Astrocyte (in vitro differentiated cells and primary cell): ENCODE results near the gene IGLON5. TPM values are rescaled to one million over a fixed set of nuclear protein-coding genes. Genes with fewer than 3 reads are reported as not detected.

Experiments used
- DNase-seq: peaks from one replicate; pipeline ENCODE4 v3.0.0-alpha.2; 2010; ENCODE audit warnings: low read depth
- FAIRE-seq: peaks from 2 replicates; lab custom pipeline; 2011; peaks lifted over from hg19 to GRCh38; lab: Jason Lieb, UNC
- H2AFZ ChIP-seq: 2 replicates; pipeline ENCODE4 v1.6.0; 2012; ENCODE audit warnings: low read depth, low read length, inconsistent platforms
- H3K27ac ChIP-seq: 2 replicates; pipeline ENCODE4 v1.5.1; 2011; ENCODE audit warnings: low read depth, low read length, inconsistent platforms
- H3K27me3 ChIP-seq: 2 replicates; pipeline ENCODE4 v1.6.0; 2011; ENCODE audit warnings: low read length, inconsistent platforms; ENCODE audit not compliant: insufficient read depth
- H3K36me3 ChIP-seq: 2 replicates; pipeline ENCODE4 v1.5.1; 2011; ENCODE audit warnings: low read length, inconsistent platforms; ENCODE audit not compliant: insufficient read depth
- H3K4me1 ChIP-seq: 2 replicates; pipeline ENCODE4 v1.5.1; 2011; ENCODE audit warnings: low read length, inconsistent platforms; ENCODE audit not compliant: insufficient read depth
- H3K4me2 ChIP-seq: 2 replicates; pipeline ENCODE4 v1.6.0; 2012; ENCODE audit warnings: low read length, inconsistent platforms
- H3K4me3 ChIP-seq: 2 replicates; pipeline ENCODE4 v1.5.1; 2011; ENCODE audit warnings: low read depth, mild to moderate bottlenecking, low read length, inconsistent platforms; ENCODE audit not compliant: insufficient read depth
- H3K79me2 ChIP-seq: 2 replicates; pipeline ENCODE4 v1.6.0; 2012; ENCODE audit warnings: mild to moderate bottlenecking, low read length, inconsistent platforms; ENCODE audit not compliant: insufficient read depth
- H3K9ac ChIP-seq: 2 replicates; pipeline ENCODE4 v1.6.0; 2012; ENCODE audit warnings: mild to moderate bottlenecking, low read length, inconsistent platforms
- H3K9me3 ChIP-seq: 2 replicates; pipeline ENCODE4 v1.5.1; 2012; ENCODE audit warnings: low read depth, mild to moderate bottlenecking, low read length, inconsistent platforms; ENCODE audit not compliant: insufficient read depth
- H4K20me1 ChIP-seq: 2 replicates; pipeline ENCODE4 v1.6.0; 2012; ENCODE audit warnings: low read length, inconsistent platforms; ENCODE audit not compliant: insufficient read depth
- H3K27ac Mint-ChIP-seq: one replicate; pipeline ENCODE4 v1.8.0; 2021; ENCODE audit warnings: mild to moderate bottlenecking, mixed read lengths; ENCODE audit not compliant: unreplicated experiment
- H3K27me3 Mint-ChIP-seq: one replicate; pipeline ENCODE4 v1.8.0; 2021; ENCODE audit warnings: low read depth, mixed read lengths; ENCODE audit not compliant: unreplicated experiment
- H3K36me3 Mint-ChIP-seq: one replicate; pipeline ENCODE4 v1.8.0; 2021; ENCODE audit warnings: low read depth, mixed read lengths; ENCODE audit not compliant: unreplicated experiment
- H3K4me1 Mint-ChIP-seq: one replicate; pipeline ENCODE4 v1.8.0; 2021; ENCODE audit warnings: low read depth, mixed read lengths; ENCODE audit not compliant: unreplicated experiment
- H3K4me3 Mint-ChIP-seq: one replicate; pipeline ENCODE4 v1.8.0; 2021; ENCODE audit warnings: mild to moderate bottlenecking, moderate library complexity, mixed read lengths; ENCODE audit not compliant: unreplicated experiment
- H3K9me3 Mint-ChIP-seq: one replicate; pipeline ENCODE4 v1.8.0; 2021; ENCODE audit warnings: mild to moderate bottlenecking, mixed read lengths; ENCODE audit not compliant: unreplicated experiment
- EZH2 ChIP-seq: IDR thresholded peaks from 2 replicates; pipeline ENCODE4 v1.6.1; 2012; ENCODE audit warnings: mild to moderate bottlenecking, low read length, inconsistent platforms; ENCODE audit not compliant: insufficient read depth
- total RNA-seq: library from RNA; stranded (reverse); gene quantifications from 2 replicates; pipeline ENCODE4 v1.2.1, GENCODE V29; 2021
- TF ChIP-seq, protein P1 (sequence below): IDR thresholded peaks from 2 replicates; pipeline ENCODE4 v1.5.1; 2011; ENCODE audit warnings: low read depth, mild to moderate bottlenecking, inconsistent platforms, low read length, moderate library complexity; ENCODE audit not compliant: insufficient read depth

Gene IGLON5
- total RNA-seq, 1 donor from 2014 or later, result 5.4 TPM

DNA sequence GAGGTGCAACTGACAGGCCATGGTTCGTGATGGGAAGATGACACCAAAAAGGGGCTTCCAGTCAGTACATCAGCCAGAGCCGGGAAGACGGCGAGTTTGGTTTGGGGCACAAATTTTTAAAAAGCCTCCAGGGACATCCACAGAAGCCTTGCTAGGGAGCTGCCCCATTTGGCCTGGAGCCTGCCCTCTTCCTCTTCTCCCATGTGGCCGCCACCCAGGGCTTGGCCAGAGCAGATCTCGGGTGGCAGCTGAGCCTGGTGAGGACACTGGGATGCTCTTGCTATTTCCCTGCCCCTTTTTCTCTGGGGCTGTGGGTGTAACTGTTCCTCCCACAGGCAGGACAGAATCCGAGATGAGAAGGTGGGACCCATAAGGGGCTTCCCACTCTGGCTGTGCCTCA is 46.5 kb downstream of the IGLON5 start:
- no peak overlapping the region for H2AFZ ChIP-seq
- peaks cover 23% of the 10 kb centered on the region for H3K4me1 ChIP-seq
- H4K20me1 ChIP-seq, result peaks cover 9% of the 10 kb centered on the region
- H3K4me3 Mint-ChIP-seq, result no peak overlapping the region
- no peaks in the 10 kb centered on the region for H3K9me3 ChIP-seq
- H3K27me3 ChIP-seq, result no peaks in the 10 kb centered on the region
- no peaks in the 10 kb centered on the region for H3K9me3 Mint-ChIP-seq
- peaks cover 16% of the 10 kb centered on the region for H3K4me1 Mint-ChIP-seq
- no peak overlapping the region for H3K9ac ChIP-seq
- no peak overlapping the region for H3K27ac ChIP-seq
- peaks cover 6% of the 10 kb centered on the region for H3K36me3 Mint-ChIP-seq
- H3K4me3 ChIP-seq, result no peak overlapping the region
- no peak overlapping the region for H3K4me2 ChIP-seq
- TF ChIP-seq EZH2, result no peak
- TF ChIP-seq, protein P1, sequence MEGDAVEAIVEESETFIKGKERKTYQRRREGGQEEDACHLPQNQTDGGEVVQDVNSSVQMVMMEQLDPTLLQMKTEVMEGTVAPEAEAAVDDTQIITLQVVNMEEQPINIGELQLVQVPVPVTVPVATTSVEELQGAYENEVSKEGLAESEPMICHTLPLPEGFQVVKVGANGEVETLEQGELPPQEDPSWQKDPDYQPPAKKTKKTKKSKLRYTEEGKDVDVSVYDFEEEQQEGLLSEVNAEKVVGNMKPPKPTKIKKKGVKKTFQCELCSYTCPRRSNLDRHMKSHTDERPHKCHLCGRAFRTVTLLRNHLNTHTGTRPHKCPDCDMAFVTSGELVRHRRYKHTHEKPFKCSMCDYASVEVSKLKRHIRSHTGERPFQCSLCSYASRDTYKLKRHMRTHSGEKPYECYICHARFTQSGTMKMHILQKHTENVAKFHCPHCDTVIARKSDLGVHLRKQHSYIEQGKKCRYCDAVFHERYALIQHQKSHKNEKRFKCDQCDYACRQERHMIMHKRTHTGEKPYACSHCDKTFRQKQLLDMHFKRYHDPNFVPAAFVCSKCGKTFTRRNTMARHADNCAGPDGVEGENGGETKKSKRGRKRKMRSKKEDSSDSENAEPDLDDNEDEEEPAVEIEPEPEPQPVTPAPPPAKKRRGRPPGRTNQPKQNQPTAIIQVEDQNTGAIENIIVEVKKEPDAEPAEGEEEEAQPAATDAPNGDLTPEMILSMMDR, result no peak
- no peaks in the 10 kb centered on the region for H3K79me2 ChIP-seq
- no peaks in the 10 kb centered on the region for H3K36me3 ChIP-seq
- H3K27me3 Mint-ChIP-seq, result no peaks in the 10 kb centered on the region
- no peak overlapping the region for H3K27ac Mint-ChIP-seq
- FAIRE-seq, result no peak
- no peak for DNase-seq

DNA sequence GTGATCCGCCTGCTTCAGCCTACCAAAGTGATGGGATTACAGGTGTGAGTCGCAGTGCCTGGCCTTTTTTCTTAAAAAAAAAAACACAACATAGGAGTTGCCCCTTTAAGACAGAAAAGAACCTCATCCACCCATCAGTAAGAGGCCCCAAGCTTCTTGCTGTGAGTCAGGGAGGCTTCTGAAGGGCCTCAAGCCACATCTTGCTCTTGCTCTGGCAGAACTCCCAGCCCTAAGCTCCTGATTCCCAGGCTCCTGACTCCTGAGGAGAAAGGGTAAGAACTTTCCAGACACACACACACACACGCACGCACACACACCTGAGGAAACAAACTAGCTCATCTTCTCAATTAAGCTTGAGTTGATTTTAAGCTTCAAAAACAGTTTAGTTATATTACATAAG is 47.9 kb downstream of the IGLON5 start:
- Histone ChIP-seq H3K79me2 (peaks cover 8% of the 10 kb centered on the region), H3K9ac (peak overlapping the region; percentile 43), H3K4me3 (no peak overlapping the region), H3K27me3 (no peaks in the 10 kb centered on the region), H3K27ac (peak overlapping the region; percentile 48), H3K9me3 (no peaks in the 10 kb centered on the region), H3K4me2 (peak overlapping the region; percentile 12), H2AFZ (no peak overlapping the region), H3K36me3 (no peaks in the 10 kb centered on the region), H3K4me1 (peaks cover 24% of the 10 kb centered on the region), H4K20me1 (peaks cover 9% of the 10 kb centered on the region)
- Mint-ChIP-seq H3K4me1 (peaks cover 25% of the 10 kb centered on the region), H3K27ac (peak overlapping the region; percentile 68), H3K4me3 (no peak overlapping the region), H3K27me3 (no peaks in the 10 kb centered on the region), H3K9me3 (no peaks in the 10 kb centered on the region), H3K36me3 (peaks cover 6% of the 10 kb centered on the region)
- TF ChIP-seq, protein P1, result no peak
- FAIRE-seq (no peak), DNase-seq (peak; percentile 90)

DNA sequence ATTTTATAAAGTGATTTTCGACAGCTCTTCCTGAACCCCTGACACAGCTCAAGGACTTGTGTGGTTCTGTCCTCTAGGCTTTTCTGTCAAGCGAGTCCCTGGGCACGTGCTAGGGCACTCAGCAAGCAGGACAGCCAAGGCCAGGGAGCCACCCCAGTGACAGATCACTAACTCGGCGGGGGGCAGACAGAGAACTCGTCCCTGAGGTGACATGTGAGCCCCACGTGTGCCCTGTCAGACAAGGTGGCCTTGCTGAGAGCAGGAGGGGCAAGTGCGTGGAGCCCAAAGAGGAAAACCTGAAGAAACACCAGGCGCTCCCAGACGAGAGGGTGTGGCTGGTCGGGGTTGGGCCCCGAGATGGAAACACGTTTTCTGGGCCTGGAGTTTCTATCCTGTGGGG is 49.8 kb downstream of the IGLON5 start:
- peaks cover 9% of the 10 kb centered on the region for H4K20me1 ChIP-seq
- peaks cover 31% of the 10 kb centered on the region for H3K4me1 ChIP-seq
- H3K4me1 Mint-ChIP-seq, result peaks cover 26% of the 10 kb centered on the region
- no peak overlapping the region for H3K27ac ChIP-seq
- H3K36me3 ChIP-seq, result no peaks in the 10 kb centered on the region
- no peak overlapping the region for H3K9ac ChIP-seq
- H3K9me3 ChIP-seq, result no peaks in the 10 kb centered on the region
- H3K27me3 ChIP-seq, result no peaks in the 10 kb centered on the region
- H3K79me2 ChIP-seq, result peaks cover 17% of the 10 kb centered on the region
- H3K4me3 ChIP-seq, result no peak overlapping the region
- FAIRE-seq, result no peak
- H3K27ac Mint-ChIP-seq, result no peak overlapping the region
- no peak overlapping the region for H3K4me3 Mint-ChIP-seq
- no peaks in the 10 kb centered on the region for H3K9me3 Mint-ChIP-seq
- TF ChIP-seq EZH2, result no peak
- no peak overlapping the region for H3K4me2 ChIP-seq
- no peaks in the 10 kb centered on the region for H3K27me3 Mint-ChIP-seq
- no peak for DNase-seq
- H2AFZ ChIP-seq, result no peak overlapping the region
- H3K36me3 Mint-ChIP-seq, result peaks cover 4% of the 10 kb centered on the region
